ENCODE measurements around the gene MRRF. TPM values are rescaled to one million over a fixed set of nuclear protein-coding genes. Genes with fewer than 3 reads are reported as not detected.
"Not testable (repeated sequence)": the region's sequence is repeated elsewhere in the genome, so short reads cannot be mapped to it uniquely, and the experiment has no call there.

The MRRF gene
- total RNA-seq, 1 donor = 16.7 TPM

- DNase-seq (ENCODE audit: low read depth in 2 of 3, low spot score in 2 of 3) = no peak
These were observed 84.5 kb downstream of the MRRF start for GRCh38 chr9:122349201-122349600.

- DNase-seq (ENCODE audit: low read depth in 2 of 3, low spot score in 2 of 3) = peak; percentile 41 to 84 (median 71)
These were observed 86.1 kb downstream of the MRRF start for GRCh38 chr9:122350577-122351355.

- no peak for DNase-seq (ENCODE audit: low read depth in 2 of 3, low spot score in 2 of 3)
These were observed 90.0 kb downstream of the MRRF start for GRCh38 chr9:122354536-122355199.

DNA sequence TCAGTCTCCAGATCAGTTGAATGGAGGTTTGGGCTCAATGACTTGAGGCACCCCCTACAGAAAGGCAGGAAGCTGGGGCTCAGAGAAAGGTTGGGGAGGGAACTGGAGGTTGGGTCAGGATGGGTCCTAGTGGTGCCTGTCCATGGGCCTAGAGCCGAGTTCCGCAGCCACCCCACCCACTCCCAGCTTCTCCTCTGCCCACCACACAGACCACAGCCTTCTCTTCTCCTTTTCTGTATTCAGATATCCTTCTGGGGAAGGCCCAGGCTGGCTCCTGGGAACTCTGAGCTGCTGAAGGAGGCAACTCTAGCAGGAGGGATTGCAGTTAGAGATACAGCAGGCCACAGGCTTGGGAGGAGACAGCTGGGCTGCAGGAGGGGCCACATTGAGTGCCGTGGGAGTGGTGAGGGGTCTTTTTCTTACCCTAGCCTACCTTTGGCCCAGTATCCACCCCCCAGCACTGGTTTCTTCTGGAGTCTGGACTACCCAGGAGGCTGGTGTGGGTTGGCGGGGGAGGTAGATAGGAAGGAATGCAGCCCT, 90.7 kb downstream of the MRRF start:
- DNase-seq (ENCODE audit: low read depth in 2 of 3, low spot score in 2 of 3) = no peak

DNA sequence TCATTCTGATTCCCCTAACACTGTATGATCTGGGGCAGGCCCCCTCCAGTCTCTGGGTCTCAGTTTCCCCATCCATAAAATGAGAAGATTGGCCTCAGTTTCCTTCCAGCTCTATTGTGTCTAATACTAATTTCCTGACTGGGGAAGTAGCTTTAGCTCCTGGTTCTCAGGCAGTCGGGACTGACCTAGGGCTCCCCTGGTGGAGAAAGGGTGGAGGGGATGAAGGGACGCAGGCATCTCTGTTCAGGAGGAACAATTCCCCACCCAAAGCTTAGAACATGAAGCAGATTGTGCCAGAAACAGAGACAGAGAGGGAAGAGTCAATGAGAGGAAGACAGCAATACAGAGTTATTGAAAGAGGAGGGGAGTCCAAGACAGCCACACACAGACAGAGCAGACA, 91.9 kb downstream of the MRRF start:
- DNase-seq (ENCODE audit: low read depth in 2 of 3, low spot score in 2 of 3) = no peak

DNA sequence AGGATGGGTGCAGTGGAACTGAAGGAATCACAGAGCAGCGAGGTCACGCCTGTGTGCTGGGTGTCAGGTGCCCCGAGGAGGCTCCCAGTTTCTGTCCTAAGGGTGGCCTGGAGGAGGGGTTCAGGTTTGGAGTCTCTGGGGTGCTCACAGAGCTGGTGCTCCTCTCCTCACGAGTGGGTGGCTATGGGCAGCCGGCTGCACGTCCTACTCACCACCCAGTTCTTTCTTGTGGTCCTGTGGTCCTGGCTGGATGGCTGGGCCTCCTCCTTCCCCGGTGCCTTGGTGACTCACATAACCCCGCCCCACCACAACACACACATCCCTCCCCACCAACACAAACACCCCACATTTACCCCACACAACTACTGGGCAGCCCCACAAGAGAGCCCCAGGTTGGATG, 96.2 kb downstream of the MRRF start:
- no peak for DNase-seq (ENCODE audit: low read depth in 2 of 3, low spot score in 2 of 3)

GRCh38 chr9:122363131-122363530, 98.4 kb downstream of the MRRF start:
- DNase-seq (ENCODE audit: low read depth in 2 of 3, low spot score in 2 of 3) = not testable (repeated sequence)

- DNase-seq (ENCODE audit: low read depth in 2 of 3, low spot score in 2 of 3) = no peak
These were observed 99.6 kb downstream of the MRRF start for GRCh38 chr9:122364117-122364782.

DNA sequence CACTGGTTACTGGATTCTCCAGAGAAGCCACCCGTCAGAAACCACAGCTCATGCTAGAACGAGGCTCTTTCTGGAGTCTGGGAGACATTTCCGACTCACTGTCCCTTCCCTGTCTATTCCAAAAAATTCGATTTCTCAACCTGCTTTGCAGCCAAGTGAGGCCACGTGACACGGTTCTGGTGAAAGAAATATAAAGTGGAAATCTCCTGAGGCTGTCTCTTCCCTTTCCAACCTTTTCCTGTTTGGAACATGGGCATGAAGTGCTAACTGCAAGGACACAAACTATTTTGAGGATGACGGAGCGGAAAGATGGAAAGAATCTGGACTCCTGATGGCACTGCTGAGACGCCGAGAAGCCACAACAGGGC, 100.1 kb downstream of the MRRF start:
- no peak for DNase-seq (ENCODE audit: low read depth in 2 of 3, low spot score in 2 of 3)

DNA sequence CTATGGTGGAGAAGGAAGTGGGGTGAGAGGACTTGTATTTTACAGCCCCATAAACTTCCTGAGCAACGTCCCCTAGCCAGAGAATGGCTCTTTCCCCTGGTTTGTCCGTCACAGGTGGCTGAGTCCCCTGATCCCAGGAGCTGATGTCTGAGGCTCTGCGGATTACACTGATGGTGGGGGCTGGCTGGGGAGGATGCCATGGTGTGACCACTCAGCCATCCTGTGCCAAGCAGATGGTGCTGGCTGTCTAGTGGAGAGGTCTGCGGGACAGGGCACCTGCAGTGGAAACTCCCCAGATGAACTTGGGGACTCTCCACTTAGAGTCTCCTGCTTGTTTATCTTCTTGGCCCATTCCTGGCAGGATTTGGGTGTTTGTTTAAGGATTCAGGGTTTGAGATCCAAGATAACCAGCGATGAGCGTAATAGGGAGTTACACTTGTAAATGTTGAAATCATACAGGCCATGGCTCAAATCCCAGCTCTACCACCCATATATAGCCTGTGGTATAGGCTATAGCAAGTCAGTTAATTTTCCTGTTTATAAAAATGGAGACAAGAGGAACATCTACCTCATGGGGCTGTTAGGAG, 101.5 kb downstream of the MRRF start:
- no peak for DNase-seq (ENCODE audit: low read depth in 2 of 3, low spot score in 2 of 3)

DNA sequence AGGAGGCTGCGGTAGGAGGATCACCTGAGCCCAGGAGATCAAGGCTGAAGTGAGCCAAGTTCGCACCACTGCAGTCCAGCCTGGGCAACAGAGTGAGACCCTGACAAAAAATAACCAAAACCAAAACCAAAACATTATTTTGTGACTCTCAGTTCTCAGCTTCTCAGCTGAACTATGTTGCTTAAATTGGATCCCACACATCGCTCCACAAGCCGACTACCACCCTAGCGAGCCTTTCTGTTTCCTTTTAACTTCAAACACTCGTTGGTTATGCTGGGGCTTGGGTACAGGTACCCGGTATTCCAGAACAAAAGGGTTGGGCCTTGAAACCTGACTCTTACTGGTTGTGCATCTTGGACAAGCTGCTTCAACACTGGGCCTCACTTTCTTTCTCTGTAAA, 102.4 kb downstream of the MRRF start:
- no peak for DNase-seq (ENCODE audit: low read depth in 2 of 3, low spot score in 2 of 3)

DNA sequence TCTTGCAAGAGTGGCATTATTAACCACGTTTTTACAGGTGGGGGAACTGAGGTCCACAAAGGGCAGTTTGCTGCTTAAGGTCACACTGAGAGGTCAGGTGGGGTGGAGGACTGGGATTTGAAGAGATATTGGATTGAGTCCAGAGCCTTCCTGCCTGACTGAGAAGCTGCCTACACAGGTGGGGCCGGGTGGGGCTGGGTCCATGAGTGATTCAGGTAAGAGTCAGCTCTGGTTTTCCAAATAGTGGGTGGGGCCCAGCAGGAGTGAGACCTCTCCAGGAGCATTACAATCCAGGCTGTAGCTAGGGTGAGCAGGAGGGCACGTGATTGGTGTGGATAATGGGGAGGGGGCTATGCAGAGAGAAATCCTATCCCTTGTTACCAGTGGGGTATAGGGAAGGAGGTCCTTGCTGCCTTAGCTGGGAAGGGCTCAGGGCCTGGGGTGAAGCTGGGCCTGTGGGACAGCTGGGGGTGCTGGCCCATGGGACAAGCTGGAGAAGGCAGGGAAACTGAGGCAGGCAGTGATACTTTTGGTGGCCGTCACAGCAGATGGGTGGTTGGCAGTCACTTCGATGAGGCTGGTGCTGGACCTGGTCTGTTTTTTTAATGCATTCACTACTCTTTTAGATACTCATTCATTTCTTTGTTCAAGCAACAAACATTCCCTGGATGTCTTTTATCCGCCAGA, 103.2 kb downstream of the MRRF start:
- no peak for DNase-seq (ENCODE audit: low read depth in 2 of 3, low spot score in 2 of 3)

DNA sequence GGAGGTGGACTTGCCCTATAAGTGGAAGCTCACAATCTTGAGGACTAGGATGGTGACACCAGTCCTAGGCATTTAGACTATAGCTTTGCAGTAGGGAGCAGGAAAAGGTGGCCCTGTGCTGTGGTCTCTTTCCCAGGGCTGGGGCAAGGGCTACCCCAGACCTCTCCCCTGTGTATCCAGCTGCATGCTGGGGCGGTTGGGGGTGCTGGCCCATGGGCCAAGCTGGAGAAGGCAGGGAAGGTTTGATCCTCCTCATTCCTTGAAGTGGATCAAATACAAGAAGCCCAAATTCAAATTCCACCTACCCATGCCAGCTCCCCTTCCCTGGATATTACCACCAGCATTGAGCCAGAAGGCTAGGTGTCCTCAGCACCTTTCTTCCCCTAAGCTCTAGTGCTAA, 104.0 kb downstream of the MRRF start:
- no peak for DNase-seq (ENCODE audit: low read depth in 2 of 3, low spot score in 2 of 3)

DNA sequence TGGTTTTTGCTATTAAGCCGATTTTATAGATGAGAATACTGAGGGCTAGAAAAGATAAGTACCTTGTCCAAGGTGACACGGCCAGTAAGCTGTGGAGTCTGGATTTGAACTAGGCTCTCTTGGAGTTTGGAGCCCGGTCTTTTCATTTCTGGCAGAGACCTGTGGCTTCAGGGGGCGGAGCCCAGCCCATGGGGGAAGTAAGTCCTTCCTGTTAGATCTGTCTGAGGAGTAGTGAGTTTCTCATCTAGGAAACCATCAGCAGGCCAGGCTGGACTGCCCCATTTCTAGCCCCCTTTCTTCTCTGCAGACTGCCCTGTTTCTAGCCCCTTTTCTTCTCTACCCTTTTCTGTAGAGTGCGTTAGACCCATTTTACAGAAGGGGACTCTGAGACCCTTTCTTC, 105.6 kb downstream of the MRRF start:
- DNase-seq (ENCODE audit: low read depth in 2 of 3, low spot score in 2 of 3) = peak in 1 of 3 donors; percentile 32

DNA sequence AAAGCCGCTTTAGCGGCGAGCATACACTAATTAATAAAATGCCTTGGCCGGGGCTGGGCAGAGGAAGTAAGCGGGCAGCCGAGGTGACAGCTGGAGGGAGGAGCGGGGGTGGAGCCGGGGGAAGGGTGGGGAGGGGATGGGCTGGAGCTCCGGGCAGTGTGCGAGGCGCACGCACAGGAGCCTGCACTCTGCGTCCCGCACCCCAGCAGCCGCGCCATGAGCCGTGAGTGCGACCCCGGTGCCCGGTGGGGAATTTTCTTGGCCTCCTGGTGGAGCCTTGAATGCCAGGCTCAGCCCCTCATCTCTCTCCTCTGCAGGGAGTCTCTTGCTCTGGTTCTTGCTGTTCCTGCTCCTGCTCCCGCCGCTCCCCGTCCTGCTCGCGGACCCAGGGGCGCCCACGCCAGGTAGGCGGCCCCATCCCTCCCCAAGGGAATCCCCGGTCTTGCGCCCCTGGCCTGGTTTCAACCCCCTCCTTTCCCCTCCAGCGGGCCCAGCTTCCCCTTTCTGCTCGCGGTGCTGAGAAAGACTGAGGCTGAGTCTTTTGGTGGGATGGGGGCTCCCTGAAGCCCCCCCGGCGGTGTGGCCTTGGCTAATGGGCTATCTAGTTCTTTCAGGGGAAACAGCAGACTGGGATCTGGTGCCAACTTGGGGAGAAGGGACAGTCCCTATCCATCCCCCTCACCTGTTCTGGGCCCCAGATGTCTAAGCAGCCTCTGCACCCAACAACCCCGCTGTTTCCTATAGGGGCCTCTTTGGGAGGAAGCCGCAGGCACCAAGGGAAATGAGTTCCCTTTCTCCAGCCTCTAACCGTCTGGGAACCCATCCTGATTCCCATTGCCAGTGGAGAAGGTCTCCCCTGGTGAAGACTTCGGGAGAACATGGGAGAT, 106.4 kb downstream of the MRRF start, which contains the start of gene PTGS1:
TSS of gene PTGS1 (plus strand) at position 156 of the 887 bp plus-strand sequence. CDS start at position 217, 61 bp downstream.
- peak in 2 of 3 donors; percentile 67 to 75 for DNase-seq (ENCODE audit: low read depth in 2 of 3, low spot score in 2 of 3)

DNA sequence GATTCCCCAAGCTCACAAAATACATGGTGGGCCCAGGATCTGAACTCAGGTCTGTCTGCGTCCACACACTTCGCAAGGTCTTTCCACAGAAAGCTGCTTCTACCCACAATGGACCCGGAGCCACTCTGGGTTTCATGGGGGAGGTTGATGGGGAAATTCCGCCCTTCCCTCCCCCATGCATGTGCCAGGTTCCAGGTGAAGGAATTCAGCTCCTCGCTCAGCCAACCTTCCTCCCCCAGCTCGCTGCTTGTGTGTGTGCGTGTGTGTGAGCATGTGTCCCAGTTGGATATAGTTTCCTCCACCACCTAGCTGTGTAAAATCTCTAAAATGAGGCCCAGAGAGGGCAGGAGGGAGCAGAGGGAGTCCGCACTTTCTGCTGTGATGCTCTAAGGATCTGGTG, 107.2 kb downstream of the MRRF start:
- DNase-seq (ENCODE audit: low read depth in 2 of 3, low spot score in 2 of 3) = no peak

DNA sequence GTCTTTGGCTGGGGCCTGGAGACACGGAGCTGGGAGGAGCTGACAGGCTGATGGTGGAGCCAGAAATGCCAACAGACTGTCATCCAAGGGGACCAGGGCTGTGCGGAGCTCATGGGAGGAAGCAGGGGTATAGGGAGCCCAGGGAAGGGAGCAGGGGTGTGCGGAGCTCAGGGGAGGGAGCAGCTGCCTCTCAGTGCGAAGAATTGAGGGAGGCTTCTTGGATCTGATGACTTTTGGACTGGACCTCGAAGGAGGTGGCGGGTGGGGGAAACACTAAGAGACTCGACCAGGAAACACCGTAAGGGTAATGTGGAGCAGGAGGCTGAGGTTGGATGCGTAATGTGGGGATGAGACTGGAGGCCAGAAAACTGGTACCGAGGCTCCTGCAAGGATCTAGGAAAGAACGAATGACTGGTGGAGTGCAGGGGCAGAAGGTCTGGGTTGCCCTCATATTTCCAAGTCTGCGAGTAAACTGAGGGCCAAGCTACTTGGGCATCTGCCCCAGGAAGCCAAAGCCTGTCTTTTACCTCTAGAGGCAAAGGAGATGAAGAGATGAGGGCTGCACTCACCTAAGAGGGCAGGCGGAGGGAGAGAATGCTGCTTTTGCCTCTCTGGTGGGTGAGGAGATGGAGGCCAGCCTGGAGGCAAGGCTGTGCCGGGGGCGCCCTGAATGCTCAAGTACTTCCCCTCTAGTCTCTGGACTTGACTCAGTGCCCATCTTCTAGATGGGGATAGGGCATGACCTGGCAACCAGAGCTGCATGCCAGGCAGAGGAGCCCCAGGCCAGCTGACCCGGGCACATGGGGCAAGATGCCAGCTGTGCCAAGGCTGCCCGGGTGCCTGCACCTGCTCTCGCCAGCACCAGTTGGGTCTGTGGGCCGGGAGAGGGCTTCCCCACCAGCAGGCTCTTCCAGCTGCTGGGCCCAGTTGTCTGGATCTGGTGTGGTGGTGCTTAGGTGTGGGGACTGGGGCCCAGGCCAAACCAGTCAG, 108.5 kb downstream of the MRRF start:
- no peak for DNase-seq (ENCODE audit: low read depth in 2 of 3, low spot score in 2 of 3)

DNA sequence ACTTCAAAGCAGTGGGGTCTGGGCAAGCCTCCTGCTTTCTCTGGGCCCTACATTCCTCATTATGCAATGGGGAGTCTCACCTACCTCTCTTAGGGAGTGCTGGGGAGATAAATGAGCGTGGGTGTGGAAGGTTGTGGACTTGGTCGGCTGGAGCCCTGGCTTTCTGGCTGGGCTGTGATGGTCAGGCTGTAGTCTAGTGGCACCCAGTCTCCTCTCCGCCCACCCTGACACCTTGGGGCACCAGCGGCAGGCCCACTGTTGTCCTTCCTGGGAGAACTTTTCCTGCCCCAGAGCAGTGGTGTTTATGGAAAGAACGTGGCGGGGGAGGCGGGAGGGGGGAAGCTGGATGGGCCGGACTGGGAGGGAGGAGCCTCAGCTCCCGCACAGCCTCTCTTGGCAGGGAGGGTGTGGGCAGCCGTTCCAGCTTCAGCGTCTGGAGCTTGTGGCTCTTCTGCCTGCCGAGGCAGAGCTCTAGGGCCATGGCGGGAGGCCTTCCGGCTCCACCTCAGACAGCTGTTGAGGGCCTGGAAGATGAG, 110.3 kb downstream of the MRRF start:
- DNase-seq (ENCODE audit: low read depth in 2 of 3, low spot score in 2 of 3) = no peak
